T-helper 2 cell treated with Interferon-gamma antibody and Interleukin-4, amounts not matched to agents 5 μg/mL and 100 μg/mL, for 36 hours (primary cell): ENCODE data around the gene CCT7.

Experiments used
- DNase-seq: peaks from one replicate; pipeline ENCODE4 v3.0.0; 2021; ENCODE audit warnings: low spot score
- H3K27ac Mint-ChIP-seq: one replicate; pipeline ENCODE4 v1.8.0; 2021; ENCODE audit warnings: mild to moderate bottlenecking, mixed read lengths
- H3K27me3 Mint-ChIP-seq: one replicate; pipeline ENCODE4 v1.8.0; 2021; ENCODE audit warnings: low read depth, mixed read lengths
- H3K36me3 Mint-ChIP-seq: one replicate; pipeline ENCODE4 v1.8.0; 2021; ENCODE audit warnings: low read depth, mixed read lengths
- H3K4me1 Mint-ChIP-seq: one replicate; pipeline ENCODE4 v1.8.0; 2021; ENCODE audit warnings: low read depth, mixed read lengths
- H3K4me3 Mint-ChIP-seq: one replicate; pipeline ENCODE4 v1.8.0; 2022; ENCODE audit warnings: mild to moderate bottlenecking, moderate library complexity, mixed read lengths
- H3K9me3 Mint-ChIP-seq: one replicate; pipeline ENCODE4 v1.8.0; 2021; ENCODE audit warnings: mixed read lengths

The CCT7 gene

DNA sequence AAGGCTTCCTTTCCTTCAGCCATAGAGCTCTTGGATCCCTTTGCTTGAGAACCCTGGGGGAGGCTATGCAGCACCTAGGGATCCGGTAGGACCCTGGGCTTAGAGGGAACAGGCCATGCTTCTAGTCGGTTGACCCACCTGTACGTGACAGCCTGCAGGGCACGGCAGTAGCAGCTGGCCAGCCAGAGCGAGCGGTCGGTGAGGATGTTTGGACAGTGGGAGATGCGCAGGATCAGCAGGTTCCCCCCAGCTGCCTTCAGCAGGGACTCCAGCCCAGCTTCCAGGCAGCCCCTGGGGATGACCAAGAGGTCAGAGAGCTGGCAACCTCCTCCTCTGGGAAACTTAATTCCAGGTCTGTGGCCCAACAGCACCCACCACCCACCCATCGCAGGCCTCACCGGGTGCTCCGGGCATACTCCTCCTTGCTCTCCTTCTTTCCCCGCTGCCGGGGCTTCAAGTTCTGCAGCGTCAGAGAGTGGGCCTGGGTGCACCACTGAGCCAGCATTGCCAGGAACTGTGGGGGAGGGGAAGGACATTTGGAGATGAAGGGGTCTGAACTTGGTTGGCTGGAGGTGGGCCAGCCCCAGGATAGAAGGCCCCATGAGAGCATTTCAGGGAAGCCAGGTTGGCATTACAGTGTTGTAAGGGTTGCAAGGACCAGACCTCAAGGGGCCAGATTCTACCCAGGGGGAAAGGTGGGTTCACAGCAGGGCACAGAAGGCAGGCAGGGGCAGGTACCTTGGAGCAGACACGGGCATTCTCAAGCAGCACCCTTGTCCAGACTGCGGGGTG, 29.6 kb downstream of the CCT7 start:
- H3K36me3 Mint-ChIP-seq: peaks cover 8% of the 10 kb centered on the region

DNA sequence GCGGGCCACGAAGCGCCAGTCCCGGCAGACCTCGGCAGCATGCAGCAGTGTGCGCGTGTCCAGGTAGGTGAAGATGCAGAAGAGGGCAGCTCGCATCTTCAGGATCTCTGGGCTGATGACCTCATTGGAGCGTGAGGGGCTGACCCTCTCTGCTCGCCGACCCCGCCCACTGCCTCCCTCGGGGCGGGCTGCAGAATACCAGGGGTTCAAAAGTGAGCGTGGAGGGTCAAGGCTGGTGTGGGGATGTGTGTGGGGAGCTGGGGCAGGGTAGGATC, 30.2 kb downstream of the CCT7 start:
- Mint-ChIP-seq H3K27ac (no peak overlapping the region), H3K9me3 (no peaks in the 10 kb centered on the region), H3K4me1 (peaks cover 7% of the 10 kb centered on the region), H3K4me3 (no peak overlapping the region), H3K36me3 (peaks cover 5% of the 10 kb centered on the region), H3K27me3 (no peaks in the 10 kb centered on the region)
- no peak for DNase-seq

More for the DNA sequence above, 29.6 kb downstream of the CCT7 start:
- Mint-ChIP-seq H3K4me1 (peaks cover 7% of the 10 kb centered on the region), H3K27me3 (no peaks in the 10 kb centered on the region), H3K9me3 (no peaks in the 10 kb centered on the region), H3K4me3 (no peak overlapping the region), H3K27ac (no peak overlapping the region)
- no peak for DNase-seq

- no peak overlapping the region for H3K27ac Mint-ChIP-seq
- peaks cover 5% of the 10 kb centered on the region for H3K36me3 Mint-ChIP-seq
- no peaks in the 10 kb centered on the region for H3K27me3 Mint-ChIP-seq
- no peak for DNase-seq
- no peaks in the 10 kb centered on the region for H3K9me3 Mint-ChIP-seq
- no peak overlapping the region for H3K4me3 Mint-ChIP-seq
- peaks cover 9% of the 10 kb centered on the region for H3K4me1 Mint-ChIP-seq
These were observed 30.7 kb downstream of the CCT7 start for GRCh38 chr2:73264783-73265182.

GRCh38 chr2:73265298-73266060, 31.4 kb downstream of the CCT7 start:
- Mint-ChIP-seq H3K9me3 (no peaks in the 10 kb centered on the region), H3K27ac (no peak overlapping the region), H3K27me3 (no peaks in the 10 kb centered on the region), H3K4me3 (no peak overlapping the region), H3K4me1 (peaks cover 12% of the 10 kb centered on the region), H3K36me3 (peaks cover 5% of the 10 kb centered on the region)
- no peak for DNase-seq

GRCh38 chr2:73266061-73266901, 32.2 kb downstream of the CCT7 start:
- no peak overlapping the region for H3K4me3 Mint-ChIP-seq
- no peak for DNase-seq
- no peaks in the 10 kb centered on the region for H3K9me3 Mint-ChIP-seq
- H3K36me3 Mint-ChIP-seq: peaks cover 5% of the 10 kb centered on the region
- no peak overlapping the region for H3K27ac Mint-ChIP-seq
- H3K27me3 Mint-ChIP-seq: no peaks in the 10 kb centered on the region
- H3K4me1 Mint-ChIP-seq: peaks cover 12% of the 10 kb centered on the region

- Mint-ChIP-seq H3K4me3 (no peak overlapping the region), H3K36me3 (peaks cover 5% of the 10 kb centered on the region), H3K4me1 (peaks cover 12% of the 10 kb centered on the region), H3K27me3 (no peaks in the 10 kb centered on the region), H3K9me3 (no peaks in the 10 kb centered on the region), H3K27ac (no peak overlapping the region)
- no peak for DNase-seq
These were observed 32.9 kb downstream of the CCT7 start for GRCh38 chr2:73267008-73267407.

DNA sequence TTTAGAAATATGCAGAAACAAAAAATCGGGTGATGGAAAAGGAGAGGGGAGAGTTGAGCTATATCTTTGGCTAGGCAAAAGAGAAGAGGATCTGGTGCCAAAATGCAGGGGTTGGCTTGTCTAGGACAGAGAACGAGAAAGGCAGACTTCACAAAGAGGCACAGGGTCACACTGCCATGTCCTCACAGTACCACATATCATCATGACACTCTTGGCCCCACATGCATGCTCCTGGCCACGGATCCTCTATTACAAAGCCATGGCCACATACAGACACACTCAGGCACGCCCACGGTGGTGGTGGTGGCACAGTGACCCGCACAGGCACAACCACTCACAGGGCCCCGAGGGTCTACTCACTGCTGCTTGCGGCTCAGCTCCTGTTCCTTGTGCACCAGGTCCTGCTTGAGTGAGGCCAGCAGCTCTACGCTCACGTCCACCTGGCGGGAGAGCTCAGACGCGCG, 34.3 kb downstream of the CCT7 start:
- H3K9me3 Mint-ChIP-seq: no peaks in the 10 kb centered on the region
- DNase-seq: no peak
- peaks cover 12% of the 10 kb centered on the region for H3K4me1 Mint-ChIP-seq
- no peaks in the 10 kb centered on the region for H3K27me3 Mint-ChIP-seq
- peak overlapping the region; percentile 52 for H3K4me3 Mint-ChIP-seq
- peak overlapping the region; percentile 1 for H3K27ac Mint-ChIP-seq
- peaks cover 5% of the 10 kb centered on the region for H3K36me3 Mint-ChIP-seq

- peak; percentile 68 for DNase-seq
- H3K4me3 Mint-ChIP-seq: peak overlapping the region; percentile 52
These were observed 35.0 kb downstream of the CCT7 start for GRCh38 chr2:73268830-73269685.

DNA sequence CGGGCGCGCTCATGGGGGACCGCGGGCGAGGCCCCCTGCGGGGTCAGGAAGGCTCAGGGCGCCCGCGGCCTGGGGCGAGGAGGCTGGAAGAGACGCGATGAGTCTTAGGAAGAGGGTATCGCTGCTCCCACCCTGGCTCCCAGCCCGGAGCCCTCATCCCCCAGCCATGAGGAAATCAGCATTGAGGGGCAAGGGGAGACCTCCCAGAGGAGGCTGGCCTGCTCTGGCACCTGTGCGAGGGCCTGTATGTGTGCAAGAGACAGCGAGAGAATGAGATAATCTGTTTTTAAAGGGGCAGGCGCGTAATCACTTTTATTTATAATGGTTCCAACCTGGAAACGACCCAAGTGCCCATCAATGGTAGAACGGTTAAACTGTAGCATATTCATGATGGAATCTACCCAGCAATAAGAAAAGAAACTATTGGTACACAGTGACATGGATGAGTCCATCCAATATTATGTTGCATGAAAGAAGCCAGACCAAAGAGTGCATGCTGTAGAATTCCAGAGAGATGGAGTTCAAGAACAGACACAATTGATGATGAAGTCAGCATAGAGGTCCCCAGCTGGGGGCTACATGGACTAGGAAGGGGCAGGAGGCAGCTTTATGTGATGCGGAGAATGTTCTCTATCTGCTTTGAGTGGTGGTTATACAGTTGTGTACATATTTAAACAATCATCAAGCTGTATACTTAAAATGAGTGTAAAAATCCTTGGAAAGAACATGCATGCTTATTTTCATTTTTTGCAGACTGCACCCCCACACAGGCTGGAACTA, 35.8 kb downstream of the CCT7 start:
- Mint-ChIP-seq H3K36me3 (peaks cover 5% of the 10 kb centered on the region), H3K4me3 (peak overlapping the region; percentile 73), H3K9me3 (no peaks in the 10 kb centered on the region), H3K4me1 (peaks cover 12% of the 10 kb centered on the region), H3K27me3 (no peaks in the 10 kb centered on the region), H3K27ac (peak overlapping the region; percentile 49)
- no peak for DNase-seq

More at GRCh38 chr2:73268830-73269685, 35.0 kb downstream of the CCT7 start:
- Mint-ChIP-seq H3K36me3 (peaks cover 5% of the 10 kb centered on the region), H3K9me3 (no peaks in the 10 kb centered on the region), H3K27me3 (no peaks in the 10 kb centered on the region), H3K4me1 (peaks cover 12% of the 10 kb centered on the region), H3K27ac (no peak overlapping the region)

DNA sequence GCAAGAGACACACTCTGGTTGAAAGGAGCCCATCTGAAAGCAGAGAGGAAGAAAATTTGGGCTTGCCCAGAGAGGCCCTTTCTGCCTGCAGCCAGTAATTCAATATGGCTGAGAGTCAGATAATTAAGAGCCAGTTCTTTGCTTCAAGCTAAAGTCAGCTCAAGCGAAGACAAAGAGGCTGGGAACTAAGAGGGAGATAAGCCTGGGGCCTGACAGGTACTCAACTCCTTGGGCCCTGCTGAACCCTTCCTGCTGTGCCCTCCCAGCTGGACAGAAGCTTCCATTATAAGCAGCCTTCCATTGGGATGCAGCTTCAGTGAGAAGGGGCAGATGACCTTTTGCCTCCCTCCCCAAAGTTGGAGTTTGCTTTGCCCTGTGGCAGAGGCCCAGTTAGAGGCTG, 38.2 kb downstream of the CCT7 start:
- Mint-ChIP-seq H3K9me3 (no peaks in the 10 kb centered on the region), H3K4me3 (no peak overlapping the region), H3K36me3 (peaks cover 3% of the 10 kb centered on the region), H3K4me1 (peaks cover 12% of the 10 kb centered on the region), H3K27ac (no peak overlapping the region), H3K27me3 (no peaks in the 10 kb centered on the region)
- no peak for DNase-seq

GRCh38 chr2:73279852-73280251, 45.7 kb downstream of the CCT7 start:
- no peaks in the 10 kb centered on the region for H3K36me3 Mint-ChIP-seq
- H3K4me3 Mint-ChIP-seq: no peak overlapping the region
- peaks cover 11% of the 10 kb centered on the region for H3K4me1 Mint-ChIP-seq
- H3K27me3 Mint-ChIP-seq: no peaks in the 10 kb centered on the region
- no peak overlapping the region for H3K27ac Mint-ChIP-seq
- no peaks in the 10 kb centered on the region for H3K9me3 Mint-ChIP-seq
- no peak for DNase-seq

DNA sequence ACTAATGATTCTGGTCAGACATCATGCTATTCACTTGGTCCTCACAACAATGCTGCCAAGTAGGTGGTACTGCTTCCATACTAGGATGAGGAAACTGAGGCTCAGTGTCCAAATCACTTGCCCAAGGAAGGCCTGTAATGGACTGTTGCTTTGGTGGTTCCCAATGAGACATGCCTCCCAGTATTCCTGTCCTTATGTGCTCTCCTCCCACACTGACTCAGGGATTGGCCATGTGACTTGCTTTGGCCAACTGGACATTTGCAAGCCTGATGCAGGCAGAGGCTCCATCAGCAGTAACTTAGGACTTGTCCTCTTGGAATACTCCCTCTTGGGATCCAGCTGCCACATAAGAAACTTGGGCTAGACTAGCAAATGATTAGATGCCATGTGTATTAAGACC, 47.1 kb downstream of the CCT7 start:
- no peaks in the 10 kb centered on the region for H3K27me3 Mint-ChIP-seq
- no peaks in the 10 kb centered on the region for H3K36me3 Mint-ChIP-seq
- H3K4me1 Mint-ChIP-seq: peaks cover 14% of the 10 kb centered on the region
- H3K4me3 Mint-ChIP-seq: no peak overlapping the region
- no peak for DNase-seq
- H3K27ac Mint-ChIP-seq: no peak overlapping the region
- H3K9me3 Mint-ChIP-seq: no peaks in the 10 kb centered on the region
